ENCODE measurements around the gene ANO9.

Gene ANO9

GRCh38 chr11:476416-476815 lies 34.6 kb upstream of the ANO9 start:
- no peak overlapping the region for H3K4me3 ChIP-seq (ENCODE audit: low read depth, low read length)
- no peak for TF ChIP-seq CTCF (IDR thresholded peaks at IDR 0.05; ENCODE audit: borderline replicate concordance, insufficient read depth, low read depth, low read length)

GRCh38 chr11:475941-476340 lies 34.1 kb upstream of the ANO9 start:
- no peak overlapping the region for H3K4me3 ChIP-seq (ENCODE audit: low read depth, low read length)
- no peak for TF ChIP-seq CTCF (IDR thresholded peaks at IDR 0.05; ENCODE audit: borderline replicate concordance, insufficient read depth, low read depth, low read length)

- no peak for TF ChIP-seq CTCF (IDR thresholded peaks at IDR 0.05; ENCODE audit: borderline replicate concordance, insufficient read depth, low read depth, low read length)
- no peak overlapping the region for H3K4me3 ChIP-seq (ENCODE audit: low read depth, low read length)
Observed at GRCh38 chr11:474914-475506, 33.2 kb upstream of the ANO9 start.

GRCh38 chr11:473962-474785 lies 32.4 kb upstream of the ANO9 start:
- no peak for TF ChIP-seq CTCF (IDR thresholded peaks at IDR 0.05; ENCODE audit: borderline replicate concordance, insufficient read depth, low read depth, low read length)
- H3K4me3 ChIP-seq (ENCODE audit: low read depth, low read length) = no peak overlapping the region

- TF ChIP-seq CTCF (IDR thresholded peaks at IDR 0.05; ENCODE audit: borderline replicate concordance, insufficient read depth, low read depth, low read length) = no peak
- no peak overlapping the region for H3K4me3 ChIP-seq (ENCODE audit: low read depth, low read length)
Observed at GRCh38 chr11:473415-473814, 31.6 kb upstream of the ANO9 start.

- no peak for TF ChIP-seq CTCF (IDR thresholded peaks at IDR 0.05; ENCODE audit: borderline replicate concordance, insufficient read depth, low read depth, low read length)
- no peak overlapping the region for H3K4me3 ChIP-seq (ENCODE audit: low read depth, low read length)
Observed at GRCh38 chr11:472816-473215, 31.0 kb upstream of the ANO9 start.

GRCh38 chr11:472272-472671 lies 30.5 kb upstream of the ANO9 start:
- TF ChIP-seq CTCF (IDR thresholded peaks at IDR 0.05; ENCODE audit: borderline replicate concordance, insufficient read depth, low read depth, low read length) = no peak
- H3K4me3 ChIP-seq (ENCODE audit: low read depth, low read length) = no peak overlapping the region

Measured in GM12875 (cell line).